ENCODE data around the gene SLC4A4. TPM values are rescaled to one million over a fixed set of nuclear protein-coding genes. Genes with fewer than 3 reads are reported as not detected.

The SLC4A4 gene
- total RNA-seq, 2 experiments from 2014 or later = 1.2 to 1.3 TPM

- POLR2A ChIA-PET = no interaction called here
- CTCF ChIA-PET = no interaction called here
Measured at GRCh38 chr4:71526637-71527406, 188.0 kb downstream of the SLC4A4 start.

GRCh38 chr4:71532407-71532806 is 193.6 kb downstream of the SLC4A4 start:
- ChIA-PET POLR2A (no interaction called here), CTCF (no interaction called here)

GRCh38 chr4:71533121-71533520 is 194.3 kb downstream of the SLC4A4 start:
- ChIA-PET CTCF (no interaction called here), POLR2A (no interaction called here)

GRCh38 chr4:71537551-71538065 is 198.8 kb downstream of the SLC4A4 start:
- ChIA-PET POLR2A (no interaction called here), CTCF (no interaction called here)

- CTCF ChIA-PET = no interaction called here
- POLR2A ChIA-PET = no interaction called here
Measured at GRCh38 chr4:71538528-71538927, 199.7 kb downstream of the SLC4A4 start.

GRCh38 chr4:71540749-71541269 is 202.0 kb downstream of the SLC4A4 start:
- POLR2A ChIA-PET = no interaction called here
- CTCF ChIA-PET = no interaction called here

GRCh38 chr4:71541541-71541940 is 202.7 kb downstream of the SLC4A4 start:
- POLR2A ChIA-PET = no interaction called here
- CTCF ChIA-PET = no interaction called here

- POLR2A ChIA-PET = no interaction called here
- CTCF ChIA-PET = no interaction called here
Measured at GRCh38 chr4:71545168-71545567, 206.3 kb downstream of the SLC4A4 start.

GRCh38 chr4:71549516-71550160 is 210.8 kb downstream of the SLC4A4 start:
- ChIA-PET POLR2A (no interaction called here), CTCF (no interaction called here)

- CTCF ChIA-PET = no interaction called here
- POLR2A ChIA-PET = no interaction called here
Measured at GRCh38 chr4:71550220-71551165, 211.7 kb downstream of the SLC4A4 start.

GRCh38 chr4:71553605-71554004 is 214.8 kb downstream of the SLC4A4 start:
- ChIA-PET CTCF (interaction anchor here (0.6 kb wide), 1 partner anchor 307 kb away, joined by 3 read pairs; no protein-coding TSS in a partner anchor), POLR2A (no interaction called here)

- POLR2A ChIA-PET = no interaction called here
- CTCF ChIA-PET = interaction anchor here (0.6 kb wide), 1 partner anchor 308 kb away, joined by 3 read pairs; no protein-coding TSS in a partner anchor
Measured at GRCh38 chr4:71554025-71554424, 215.2 kb downstream of the SLC4A4 start.

GRCh38 chr4:71558248-71558647 is 219.4 kb downstream of the SLC4A4 start:
- ChIA-PET POLR2A (no interaction called here), CTCF (no interaction called here)

- CTCF ChIA-PET = no interaction called here
- POLR2A ChIA-PET = no interaction called here
Measured at GRCh38 chr4:71559957-71560571, 221.2 kb downstream of the SLC4A4 start.

- ChIA-PET CTCF (no interaction called here), POLR2A (no interaction called here)
Measured at GRCh38 chr4:71564775-71565174, 226.0 kb downstream of the SLC4A4 start.

- ChIA-PET CTCF (no interaction called here), POLR2A (no interaction called here)
Measured at GRCh38 chr4:71566856-71567255, 228.0 kb downstream of the SLC4A4 start.

GRCh38 chr4:71568131-71568530 is 229.3 kb downstream of the SLC4A4 start:
- CTCF ChIA-PET = no interaction called here
- POLR2A ChIA-PET = no interaction called here

GRCh38 chr4:71570492-71570891 is 231.7 kb downstream of the SLC4A4 start:
- POLR2A ChIA-PET = no interaction called here
- CTCF ChIA-PET = no interaction called here

- ChIA-PET CTCF (no interaction called here), POLR2A (no interaction called here)
Measured at GRCh38 chr4:71571346-71571745, 232.5 kb downstream of the SLC4A4 start.

GRCh38 chr4:71583971-71584370 is 245.2 kb downstream of the SLC4A4 start:
- ChIA-PET CTCF (no interaction called here), POLR2A (no interaction called here)
